HG03039 (cell line): ENCODE measurements around the gene NEU2.
"Not testable (repeated sequence)": the region's sequence is repeated elsewhere in the genome, so short reads cannot be mapped to it uniquely, and the experiment has no call there.

Source experiments
- ATAC-seq: cut with Tn5 transposase; IDR thresholded peaks from one replicate; pipeline ENCODE4 v1.9.1; 2021; ENCODE audit warnings: mild to moderate bottlenecking, moderate library complexity; ENCODE audit not compliant: unreplicated experiment

Gene NEU2

GRCh38 chr2:233009661-233010060 lies 22.8 kb upstream of the NEU2 start:
- no peak for ATAC-seq

- ATAC-seq = no peak
These were observed 21.8 kb upstream of the NEU2 start for GRCh38 chr2:233010569-233011267.

GRCh38 chr2:233011268-233011650 lies 21.2 kb upstream of the NEU2 start:
- no peak for ATAC-seq

- ATAC-seq = no peak
These were observed 20.8 kb upstream of the NEU2 start for GRCh38 chr2:233011702-233012131.

- no peak for ATAC-seq
These were observed 20.0 kb upstream of the NEU2 start for GRCh38 chr2:233012301-233012971.

- no peak for ATAC-seq
These were observed 19.4 kb upstream of the NEU2 start, which contains the start of gene NGEF for GRCh38 chr2:233013027-233013461. Gene NGEF, minus strand, starts transcription at chr2:233013256. Its CDS starts 38,366 bp downstream, at chr2:232974890.

GRCh38 chr2:233013650-233014049 lies 18.8 kb upstream of the NEU2 start:
- ATAC-seq = no peak

- no peak for ATAC-seq
These were observed 17.3 kb upstream of the NEU2 start for GRCh38 chr2:233015019-233015645.

GRCh38 chr2:233017947-233018346 lies 14.5 kb upstream of the NEU2 start:
- ATAC-seq = no peak

GRCh38 chr2:233019610-233020009 lies 12.9 kb upstream of the NEU2 start:
- ATAC-seq = not testable (repeated sequence)

GRCh38 chr2:233020454-233020853 lies 12.0 kb upstream of the NEU2 start:
- ATAC-seq = no peak

- ATAC-seq = no peak
These were observed 10.7 kb upstream of the NEU2 start for GRCh38 chr2:233021771-233022170.

- no peak for ATAC-seq
These were observed 9.9 kb upstream of the NEU2 start for GRCh38 chr2:233022561-233022960.

GRCh38 chr2:233023007-233023760 lies 9.3 kb upstream of the NEU2 start:
- no peak for ATAC-seq

GRCh38 chr2:233023761-233024410 lies 8.6 kb upstream of the NEU2 start:
- no peak for ATAC-seq

- ATAC-seq = no peak
These were observed 6.8 kb upstream of the NEU2 start for GRCh38 chr2:233025706-233026105.

- no peak for ATAC-seq
These were observed 6.2 kb upstream of the NEU2 start for GRCh38 chr2:233026198-233026813.

- ATAC-seq = no peak
These were observed 3.2 kb upstream of the NEU2 start for GRCh38 chr2:233029321-233029720.

- ATAC-seq = no peak
These were observed 644 bp upstream of the NEU2 start for GRCh38 chr2:233031556-233032500.
